GM18498 (cell line): Measurements from ENCODE around the gene PIBF1.
"Not testable (repeated sequence)": the region's sequence is repeated elsewhere in the genome, so short reads cannot be mapped to it uniquely, and the experiment has no call there.

Experiments used
- ATAC-seq: cut with Tn5 transposase; IDR thresholded peaks from one replicate; pipeline ENCODE4 v1.9.1; 2021; ENCODE audit warnings: mild to moderate bottlenecking, moderate library complexity; ENCODE audit not compliant: unreplicated experiment

PIBF1 gene

GRCh38 chr13:72901546-72901945 lies 119.6 kb downstream of the PIBF1 start:
- ATAC-seq, result not testable (repeated sequence)

- ATAC-seq, result no peak
These were observed 126.5 kb downstream of the PIBF1 start for GRCh38 chr13:72908416-72908815.

GRCh38 chr13:72911981-72912380 lies 130.0 kb downstream of the PIBF1 start:
- no peak for ATAC-seq

- no peak for ATAC-seq
These were observed 138.2 kb downstream of the PIBF1 start for GRCh38 chr13:72920097-72920496.

GRCh38 chr13:72931311-72931710 lies 149.4 kb downstream of the PIBF1 start:
- no peak for ATAC-seq

GRCh38 chr13:72932250-72932649 lies 150.3 kb downstream of the PIBF1 start:
- ATAC-seq, result no peak

DNA sequence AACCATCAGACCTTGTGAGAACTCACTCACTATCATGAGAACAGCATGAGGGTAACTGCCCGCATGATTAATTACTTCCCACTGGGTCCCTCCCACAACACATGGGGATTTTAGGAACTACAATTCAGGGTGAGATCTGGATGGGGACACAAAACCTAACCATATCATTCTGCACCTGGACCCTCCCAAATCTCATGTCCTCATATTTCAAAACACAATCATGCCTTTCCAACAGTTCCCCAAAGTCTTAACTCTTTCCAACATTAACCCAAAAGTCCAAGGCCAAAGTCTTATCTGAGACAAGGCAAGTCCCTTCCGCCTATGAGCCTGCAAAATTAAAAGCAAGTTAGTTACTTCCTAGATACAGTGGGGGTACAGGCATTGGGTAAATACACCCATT lies 164.3 kb downstream of the PIBF1 start:
- not testable (repeated sequence) for ATAC-seq

DNA sequence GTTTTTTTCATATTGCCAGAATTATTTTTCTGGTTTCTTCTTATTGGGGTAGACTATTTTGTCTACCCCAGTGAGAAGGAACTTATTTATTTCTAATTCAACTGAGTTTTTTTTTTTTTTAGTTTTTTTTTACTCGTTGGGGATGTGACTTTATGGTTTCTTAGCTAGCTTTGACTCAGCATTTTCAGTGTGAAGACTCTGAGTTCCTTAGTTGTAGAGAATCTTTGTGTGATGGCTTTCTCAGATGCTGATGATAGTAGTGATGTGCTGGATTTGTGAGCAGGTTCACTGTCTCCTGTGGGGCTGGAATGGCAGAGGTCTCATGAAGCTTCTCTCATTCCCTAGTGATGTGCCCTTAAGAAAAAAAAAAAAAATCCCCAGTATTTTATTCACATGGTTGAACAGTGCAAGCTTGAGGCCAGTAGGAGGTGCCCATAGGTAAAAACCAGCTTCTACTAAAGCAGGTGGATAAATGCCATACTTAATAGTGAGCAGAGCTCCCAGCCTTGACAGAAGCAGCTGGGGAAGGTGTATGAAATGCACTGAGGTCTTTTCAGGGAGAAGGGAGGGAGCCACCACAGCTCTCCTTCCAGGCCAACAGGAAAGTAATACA lies 170.7 kb downstream of the PIBF1 start:
- ATAC-seq, result no peak

GRCh38 chr13:72953391-72953965 lies 171.5 kb downstream of the PIBF1 start:
- no peak for ATAC-seq

GRCh38 chr13:72959643-72960042 lies 177.7 kb downstream of the PIBF1 start:
- no peak for ATAC-seq

DNA sequence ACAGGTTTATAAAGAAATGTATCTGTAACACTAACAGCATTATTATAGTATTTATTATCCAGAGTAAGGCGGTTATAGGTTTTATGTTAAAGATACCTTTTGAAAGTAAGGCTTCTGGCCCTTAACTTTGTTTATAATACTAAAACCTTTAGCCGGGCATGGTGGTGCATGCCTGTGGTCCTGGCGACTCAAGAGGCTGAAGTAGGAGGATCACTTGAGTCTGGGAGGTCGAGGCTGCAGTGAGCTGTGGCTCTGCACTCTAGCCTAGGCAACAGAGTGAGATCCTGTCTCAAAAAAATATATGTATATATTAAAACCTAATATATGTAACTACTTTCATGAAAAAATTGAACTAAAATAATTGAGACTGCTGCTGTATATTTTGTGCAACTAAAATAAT lies 178.2 kb downstream of the PIBF1 start:
- ATAC-seq, result no peak

DNA sequence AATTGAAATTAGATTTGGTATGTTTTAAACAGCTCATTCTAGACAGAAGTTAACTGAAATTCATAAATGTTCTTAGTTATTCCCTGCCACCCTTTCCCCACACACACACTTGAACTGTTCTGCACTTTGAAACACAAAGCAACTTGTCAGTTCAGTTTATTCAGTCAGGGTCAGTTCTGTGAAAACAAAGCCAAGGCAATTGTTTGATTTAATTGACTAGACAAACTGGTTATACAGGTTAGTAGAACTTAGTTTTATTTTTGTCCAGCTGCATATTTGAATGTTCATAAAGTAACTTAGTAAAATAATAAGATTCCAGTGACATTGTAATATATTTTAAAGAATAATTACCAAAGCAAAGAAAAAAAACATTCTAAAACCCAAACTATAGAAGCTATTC lies 178.6 kb downstream of the PIBF1 start:
- ATAC-seq, result no peak

DNA sequence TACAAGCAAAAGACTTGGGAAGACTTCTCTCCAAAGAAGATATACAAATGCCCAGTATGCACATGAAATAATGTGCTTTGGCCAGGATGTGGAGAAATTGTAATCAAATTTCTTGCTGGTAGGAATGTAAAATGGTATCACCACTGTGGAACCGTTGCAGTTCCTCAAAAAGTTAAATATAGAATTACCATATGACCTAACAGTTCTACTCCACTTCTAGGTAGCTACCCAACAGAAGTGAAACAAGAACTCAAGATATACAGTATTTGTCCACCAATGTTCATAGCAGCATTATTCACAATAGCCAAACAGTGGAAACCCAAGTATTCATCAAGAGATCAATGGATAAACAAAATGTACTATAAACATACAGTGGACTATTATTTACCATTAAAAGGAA lies 181.8 kb downstream of the PIBF1 start:
- peak; percentile 54 for ATAC-seq

DNA sequence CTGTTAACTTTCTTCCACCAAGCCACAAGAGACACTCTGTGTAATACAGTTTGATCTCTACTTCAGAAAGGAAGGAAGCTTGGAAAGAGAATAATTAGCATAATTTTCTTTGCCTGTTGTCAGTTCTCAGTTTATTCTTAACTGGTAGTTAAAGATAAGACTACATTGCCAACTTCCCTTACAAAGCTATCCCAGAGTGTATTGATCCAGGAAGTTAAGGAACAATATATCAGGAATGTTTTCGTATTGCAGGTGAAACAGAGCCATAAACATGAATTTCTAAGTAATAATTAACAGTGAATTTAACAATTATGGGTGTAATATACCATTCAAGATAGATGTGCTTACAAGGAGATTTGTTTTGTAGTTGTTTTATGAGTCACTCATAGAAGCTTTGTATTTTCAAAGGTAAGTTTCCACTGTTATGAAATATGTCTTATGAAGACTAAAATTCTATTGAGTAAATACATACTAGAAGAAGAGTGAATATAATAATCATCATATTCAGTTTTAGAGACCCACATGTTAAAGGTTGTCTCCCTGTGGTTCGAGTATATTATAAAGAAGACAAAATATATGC lies 188.5 kb downstream of the PIBF1 start:
- no peak for ATAC-seq

- no peak for ATAC-seq
These were observed 189.0 kb downstream of the PIBF1 start for GRCh38 chr13:72970956-72971355.

DNA sequence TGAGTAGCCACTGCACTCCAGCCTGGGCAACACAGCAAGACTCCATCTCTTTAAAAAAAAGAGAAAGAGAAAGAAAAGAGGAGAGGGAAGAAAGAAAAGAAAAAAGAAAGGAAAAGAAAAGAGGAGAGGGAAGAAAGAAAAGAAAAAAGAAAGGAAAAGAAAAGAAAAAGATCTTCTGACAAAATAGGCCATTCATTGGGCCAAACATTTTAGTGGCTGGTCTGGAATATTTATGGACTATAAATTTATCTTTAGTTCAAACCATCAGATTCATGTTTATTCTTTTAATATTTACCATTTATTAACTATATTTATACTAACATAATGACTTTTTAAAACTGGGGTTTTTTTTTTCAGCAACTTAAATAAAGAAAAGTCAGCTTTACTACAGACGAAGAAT lies 191.3 kb downstream of the PIBF1 start:
- no peak for ATAC-seq

GRCh38 chr13:72983085-72983768 lies 201.3 kb downstream of the PIBF1 start:
- no peak for ATAC-seq

DNA sequence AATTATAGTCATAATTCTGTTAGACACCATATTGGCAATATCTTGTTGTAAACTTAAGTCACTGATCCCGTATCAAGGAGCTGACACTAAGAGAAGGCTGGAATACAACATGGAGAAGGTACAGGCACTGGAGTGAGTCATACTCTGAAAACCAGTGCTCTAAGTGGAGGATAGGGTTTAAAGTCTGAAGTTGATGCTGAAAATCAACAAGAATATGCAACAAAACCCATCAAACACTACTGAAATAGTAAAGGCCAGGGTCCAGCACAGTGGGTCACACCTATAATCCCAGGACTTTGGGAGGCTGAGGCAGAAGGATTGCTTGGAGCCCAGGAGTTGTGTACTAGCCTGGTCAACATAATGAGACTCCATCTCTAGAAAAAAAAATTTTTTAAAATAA lies 203.7 kb downstream of the PIBF1 start:
- no peak for ATAC-seq

GRCh38 chr13:72986197-72986596 lies 204.3 kb downstream of the PIBF1 start:
- no peak for ATAC-seq

DNA sequence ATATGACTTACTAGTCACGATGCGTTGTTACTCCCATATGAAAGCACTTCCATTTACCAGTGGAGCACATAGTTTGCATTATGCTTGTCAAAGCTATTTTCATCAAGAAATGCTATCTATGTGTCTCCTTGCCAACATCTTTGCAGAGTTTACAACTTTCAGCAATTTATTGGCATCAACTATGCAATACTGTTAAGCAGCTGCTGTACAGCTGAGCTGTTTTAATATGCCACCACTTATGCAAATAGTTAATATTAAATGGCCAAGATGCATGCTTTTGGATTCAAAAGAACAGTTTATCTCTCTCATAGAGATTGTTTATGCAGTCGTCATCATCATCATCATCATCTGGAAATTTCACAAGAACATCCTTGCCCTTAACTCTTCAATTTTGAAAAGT lies 209.0 kb downstream of the PIBF1 start:
- no peak for ATAC-seq

DNA sequence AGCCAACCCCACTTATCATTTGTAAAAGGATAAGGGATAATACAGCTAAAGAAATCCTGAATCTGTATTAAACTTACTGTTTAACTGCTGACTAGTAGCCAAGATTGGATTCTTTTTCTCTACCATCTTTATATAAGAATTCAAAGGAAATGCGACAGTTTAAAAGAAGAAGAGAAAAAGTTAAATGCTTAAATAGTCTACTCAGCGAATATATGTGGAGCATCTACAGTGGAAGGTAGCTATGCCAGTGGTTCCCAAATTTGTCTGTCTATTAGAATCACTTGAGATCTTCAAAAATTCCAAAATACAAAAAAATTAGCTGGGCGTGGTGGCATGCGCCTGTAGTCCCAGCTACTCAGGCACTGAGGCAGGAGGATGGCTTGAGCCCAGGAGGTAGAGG lies 216.1 kb downstream of the PIBF1 start:
- ATAC-seq, result no peak

- ATAC-seq, result peak; percentile 75
These were observed 218.2 kb downstream of the PIBF1 start for GRCh38 chr13:73000027-73000674.
